Astrocyte (in vitro differentiated cells and primary cell): Measurements from ENCODE around the gene ZG16B. TPM values are rescaled to one million over a fixed set of nuclear protein-coding genes. Genes with fewer than 3 reads are reported as not detected.

Experiments used
- DNase-seq: peaks from one replicate; pipeline ENCODE4 v3.0.0-alpha.2; 2010; ENCODE audit warnings: low read depth
- FAIRE-seq: peaks from 2 replicates; lab custom pipeline; 2011; peaks lifted over from hg19 to GRCh38; lab: Jason Lieb, UNC
- H2AFZ ChIP-seq: 2 replicates; pipeline ENCODE4 v1.6.0; 2012; ENCODE audit warnings: low read depth, low read length, inconsistent platforms
- H3K27ac ChIP-seq: 2 replicates; pipeline ENCODE4 v1.5.1; 2011; ENCODE audit warnings: low read depth, low read length, inconsistent platforms
- H3K27me3 ChIP-seq: 2 replicates; pipeline ENCODE4 v1.6.0; 2011; ENCODE audit warnings: low read length, inconsistent platforms; ENCODE audit not compliant: insufficient read depth
- H3K36me3 ChIP-seq: 2 replicates; pipeline ENCODE4 v1.5.1; 2011; ENCODE audit warnings: low read length, inconsistent platforms; ENCODE audit not compliant: insufficient read depth
- H3K4me1 ChIP-seq: 2 replicates; pipeline ENCODE4 v1.5.1; 2011; ENCODE audit warnings: low read length, inconsistent platforms; ENCODE audit not compliant: insufficient read depth
- H3K4me2 ChIP-seq: 2 replicates; pipeline ENCODE4 v1.6.0; 2012; ENCODE audit warnings: low read length, inconsistent platforms
- H3K4me3 ChIP-seq: 2 replicates; pipeline ENCODE4 v1.5.1; 2011; ENCODE audit warnings: low read depth, mild to moderate bottlenecking, low read length, inconsistent platforms; ENCODE audit not compliant: insufficient read depth
- H3K79me2 ChIP-seq: 2 replicates; pipeline ENCODE4 v1.6.0; 2012; ENCODE audit warnings: mild to moderate bottlenecking, low read length, inconsistent platforms; ENCODE audit not compliant: insufficient read depth
- H3K9ac ChIP-seq: 2 replicates; pipeline ENCODE4 v1.6.0; 2012; ENCODE audit warnings: mild to moderate bottlenecking, low read length, inconsistent platforms
- H3K9me3 ChIP-seq: 2 replicates; pipeline ENCODE4 v1.5.1; 2012; ENCODE audit warnings: low read depth, mild to moderate bottlenecking, low read length, inconsistent platforms; ENCODE audit not compliant: insufficient read depth
- H4K20me1 ChIP-seq: 2 replicates; pipeline ENCODE4 v1.6.0; 2012; ENCODE audit warnings: low read length, inconsistent platforms; ENCODE audit not compliant: insufficient read depth
- H3K27ac Mint-ChIP-seq: one replicate; pipeline ENCODE4 v1.8.0; 2021; ENCODE audit warnings: mild to moderate bottlenecking, mixed read lengths; ENCODE audit not compliant: unreplicated experiment
- H3K27me3 Mint-ChIP-seq: one replicate; pipeline ENCODE4 v1.8.0; 2021; ENCODE audit warnings: low read depth, mixed read lengths; ENCODE audit not compliant: unreplicated experiment
- H3K36me3 Mint-ChIP-seq: one replicate; pipeline ENCODE4 v1.8.0; 2021; ENCODE audit warnings: low read depth, mixed read lengths; ENCODE audit not compliant: unreplicated experiment
- H3K4me1 Mint-ChIP-seq: one replicate; pipeline ENCODE4 v1.8.0; 2021; ENCODE audit warnings: low read depth, mixed read lengths; ENCODE audit not compliant: unreplicated experiment
- H3K4me3 Mint-ChIP-seq: one replicate; pipeline ENCODE4 v1.8.0; 2021; ENCODE audit warnings: mild to moderate bottlenecking, moderate library complexity, mixed read lengths; ENCODE audit not compliant: unreplicated experiment
- H3K9me3 Mint-ChIP-seq: one replicate; pipeline ENCODE4 v1.8.0; 2021; ENCODE audit warnings: mild to moderate bottlenecking, mixed read lengths; ENCODE audit not compliant: unreplicated experiment
- CTCF ChIP-seq: IDR thresholded peaks from 2 replicates; pipeline ENCODE4 v1.5.1; 2011; ENCODE audit warnings: low read depth, mild to moderate bottlenecking, inconsistent platforms, low read length, moderate library complexity; ENCODE audit not compliant: insufficient read depth
- EZH2 ChIP-seq: IDR thresholded peaks from 2 replicates; pipeline ENCODE4 v1.6.1; 2012; ENCODE audit warnings: mild to moderate bottlenecking, low read length, inconsistent platforms; ENCODE audit not compliant: insufficient read depth
- total RNA-seq: library from RNA; stranded (reverse); gene quantifications from 2 replicates; pipeline ENCODE4 v1.2.1, GENCODE V29; 2021

The ZG16B gene
- total RNA-seq, 1 donor from 2014 or later = not detected

GRCh38 chr16:2786826-2787151 is 43.3 kb upstream of the ZG16B start:
- peaks cover 3% of the 10 kb centered on the region for H3K9me3 Mint-ChIP-seq
- no peaks in the 10 kb centered on the region for H3K36me3 Mint-ChIP-seq
- no peak for FAIRE-seq
- no peaks in the 10 kb centered on the region for H3K4me1 Mint-ChIP-seq
- Histone ChIP-seq H3K27ac (no peak overlapping the region), H4K20me1 (no peaks in the 10 kb centered on the region), H2AFZ (no peak overlapping the region), H3K79me2 (no peaks in the 10 kb centered on the region), H3K4me2 (no peak overlapping the region), H3K27me3 (peaks cover 27% of the 10 kb centered on the region), H3K4me1 (peaks cover 8% of the 10 kb centered on the region), H3K9me3 (no peaks in the 10 kb centered on the region), H3K9ac (no peak overlapping the region), H3K4me3 (no peak overlapping the region), H3K36me3 (no peaks in the 10 kb centered on the region)
- H3K27ac Mint-ChIP-seq = no peak overlapping the region
- H3K4me3 Mint-ChIP-seq = no peak overlapping the region
- TF ChIP-seq EZH2 = no peak
- no peak for TF ChIP-seq CTCF
- H3K27me3 Mint-ChIP-seq = peaks cover 38% of the 10 kb centered on the region
- DNase-seq = no peak

- Histone ChIP-seq H3K4me1 (peaks cover 8% of the 10 kb centered on the region), H3K4me3 (no peak within 1 kb of the TSS), H3K27me3 (peaks cover 27% of the 10 kb centered on the region), H3K4me2 (no peak within 1 kb of the TSS), H3K27ac (no peak within 1 kb of the TSS), H3K9ac (no peak within 1 kb of the TSS), H2AFZ (no peak within 1 kb of the TSS), H3K36me3 (no peaks in the 10 kb centered on the region), H3K9me3 (no peaks in the 10 kb centered on the region), H4K20me1 (no peaks in the 10 kb centered on the region), H3K79me2 (no peaks in the 10 kb centered on the region)
- Mint-ChIP-seq H3K4me1 (no peaks in the 10 kb centered on the region), H3K36me3 (no peaks in the 10 kb centered on the region), H3K9me3 (peaks cover 3% of the 10 kb centered on the region), H3K4me3 (no peak within 1 kb of the TSS), H3K27me3 (peaks cover 39% of the 10 kb centered on the region), H3K27ac (no peak within 1 kb of the TSS)
- DNase-seq (no peak), FAIRE-seq (no peak)
- no peak for TF ChIP-seq CTCF
Measured at GRCh38 chr16:2787406-2787805, 42.7 kb upstream of the ZG16B start, which contains the start of gene PRSS33. Gene PRSS33, minus strand, starts transcription at chr16:2787560. Its CDS starts 1,013 bp downstream, at chr16:2786547.

GRCh38 chr16:2787961-2788360 is 42.1 kb upstream of the ZG16B start:
- FAIRE-seq = no peak
- H3K36me3 ChIP-seq = no peaks in the 10 kb centered on the region
- H3K79me2 ChIP-seq = no peaks in the 10 kb centered on the region
- H3K9me3 Mint-ChIP-seq = peaks cover 3% of the 10 kb centered on the region
- peaks cover 29% of the 10 kb centered on the region for H3K27me3 ChIP-seq
- no peak overlapping the region for H3K4me2 ChIP-seq
- peaks cover 8% of the 10 kb centered on the region for H3K4me1 ChIP-seq
- H3K27ac Mint-ChIP-seq = no peak overlapping the region
- no peaks in the 10 kb centered on the region for H4K20me1 ChIP-seq
- H3K9ac ChIP-seq = no peak overlapping the region
- H3K27me3 Mint-ChIP-seq = peaks cover 39% of the 10 kb centered on the region
- no peak for DNase-seq
- TF ChIP-seq CTCF = no peak
- no peak for TF ChIP-seq EZH2
- no peak overlapping the region for H2AFZ ChIP-seq
- no peaks in the 10 kb centered on the region for H3K36me3 Mint-ChIP-seq
- no peak overlapping the region for H3K4me3 ChIP-seq
- no peaks in the 10 kb centered on the region for H3K4me1 Mint-ChIP-seq
- no peaks in the 10 kb centered on the region for H3K9me3 ChIP-seq
- H3K27ac ChIP-seq = no peak overlapping the region
- no peak overlapping the region for H3K4me3 Mint-ChIP-seq
